Left ventricle myocardium inferior (tissue), 1 donor: Measurements from ENCODE around the gene NUP62. TPM values are rescaled to one million over a fixed set of nuclear protein-coding genes. Genes with fewer than 3 reads are reported as not detected.
"Not testable (repeated sequence)": the region's sequence is repeated elsewhere in the genome, so short reads cannot be mapped to it uniquely, and the experiment has no call there.

Source experiments
- DNase-seq: peaks from one replicate; pipeline ENCODE4 v3.0.0-alpha.2; 2020
- H3K27ac ChIP-seq: fragments of 200-600 bp; replicated peaks from 2 replicates; pipeline ENCODE4 v1.8.0; 2021
- H3K27me3 ChIP-seq: fragments of 200-600 bp; 2 replicates; pipeline ENCODE4 v1.8.0; 2021; ENCODE audit warnings: low read depth
- H3K36me3 ChIP-seq: fragments of 200-600 bp; 2 replicates; pipeline ENCODE4 v1.8.0; 2021
- H3K4me1 ChIP-seq: fragments of 200-600 bp; 2 replicates; pipeline ENCODE4 v1.8.0; 2021
- H3K4me3 ChIP-seq: fragments of 200-600 bp; 2 replicates; pipeline ENCODE4 v1.8.0; 2021; ENCODE audit warnings: mild to moderate bottlenecking, moderate library complexity
- H3K9me3 ChIP-seq: fragments of 200-600 bp; replicated peaks from 2 replicates; pipeline ENCODE4 v1.8.0; 2021
- intact Hi-C: fragments of 100-400 bp; cut with micrococcal nuclease; formaldehyde crosslinking; loops from one replicate; pipeline ENCODE4 v1.11.0; 2022
- total RNA-seq: library from RNA; stranded (reverse); fragmentation: NEBNext Ultra II Directional; extraction: Animal tissue kit (Norgen Biotek cat#: 25700); gene quantifications from one replicate; pipeline ENCODE4 v1.2.1, GENCODE V29; 2021
- TF ChIP-seq, protein P1 (sequence below): fragments of 200-600 bp; IDR thresholded peaks from 2 replicates; pipeline ENCODE4 v1.8.0; 2021; ENCODE audit warnings: antibody characterized with exemption, mild to moderate bottlenecking, borderline replicate concordance
- donor health status: DM: no; HTN: yes; CAD: no; lungs with severe emphysema.

NUP62 gene
- total RNA-seq, 1 donor from 2014 or later = 28.4 TPM

DNA sequence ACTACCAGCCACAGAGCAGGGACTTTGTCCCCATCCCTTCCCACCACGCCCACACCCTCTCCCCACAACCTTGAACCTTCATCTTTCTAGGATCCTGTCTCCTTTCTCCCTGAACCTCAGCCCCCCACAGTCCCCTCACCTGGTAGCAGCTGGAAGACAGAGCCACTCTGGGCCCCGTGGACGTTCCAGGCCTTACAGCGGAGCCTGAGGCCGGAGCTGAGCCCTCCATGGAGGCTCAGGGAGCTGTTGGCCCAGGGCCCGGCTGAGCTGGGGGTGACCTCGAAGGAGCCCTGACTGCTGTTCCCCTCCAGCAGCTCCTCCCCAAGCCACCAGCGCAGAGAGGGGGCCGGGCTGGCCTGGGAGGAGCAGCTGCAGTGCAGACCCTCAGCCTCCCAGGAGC lies 28.8 kb upstream of the NUP62 start:
- intact Hi-C loops = not testable (repeated sequence)

DNA sequence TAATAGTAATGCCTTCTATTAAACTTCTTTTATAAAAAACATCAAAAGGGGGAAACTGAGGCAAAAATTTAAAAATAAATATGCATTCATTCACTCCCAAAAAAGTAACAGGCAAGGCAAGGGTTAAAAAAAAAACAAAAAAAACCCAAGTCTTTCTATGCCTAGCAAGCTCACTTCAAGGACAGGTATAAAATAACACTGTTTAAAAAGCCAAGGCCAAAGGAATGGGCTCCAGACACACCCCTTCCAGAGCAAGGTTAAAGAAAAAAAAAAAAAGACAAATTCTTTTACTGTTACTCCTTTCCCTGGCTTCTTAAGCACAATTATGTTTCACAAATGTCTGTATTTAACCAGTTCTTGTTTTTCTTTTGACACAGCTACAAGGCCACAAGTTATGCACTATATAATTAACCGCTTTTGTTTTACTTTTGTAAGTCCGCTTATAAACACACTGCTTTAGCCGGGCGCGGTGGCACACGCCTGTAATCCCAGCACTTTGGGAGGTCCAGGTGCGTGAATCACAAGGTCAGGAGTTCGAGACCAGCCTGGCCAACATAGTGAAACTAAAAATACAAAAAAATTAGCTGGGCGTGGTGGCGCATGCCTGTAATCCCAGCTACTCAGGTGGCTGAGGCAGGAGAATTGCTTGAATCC lies 28.1 kb upstream of the NUP62 start:
- TF ChIP-seq, protein P1, sequence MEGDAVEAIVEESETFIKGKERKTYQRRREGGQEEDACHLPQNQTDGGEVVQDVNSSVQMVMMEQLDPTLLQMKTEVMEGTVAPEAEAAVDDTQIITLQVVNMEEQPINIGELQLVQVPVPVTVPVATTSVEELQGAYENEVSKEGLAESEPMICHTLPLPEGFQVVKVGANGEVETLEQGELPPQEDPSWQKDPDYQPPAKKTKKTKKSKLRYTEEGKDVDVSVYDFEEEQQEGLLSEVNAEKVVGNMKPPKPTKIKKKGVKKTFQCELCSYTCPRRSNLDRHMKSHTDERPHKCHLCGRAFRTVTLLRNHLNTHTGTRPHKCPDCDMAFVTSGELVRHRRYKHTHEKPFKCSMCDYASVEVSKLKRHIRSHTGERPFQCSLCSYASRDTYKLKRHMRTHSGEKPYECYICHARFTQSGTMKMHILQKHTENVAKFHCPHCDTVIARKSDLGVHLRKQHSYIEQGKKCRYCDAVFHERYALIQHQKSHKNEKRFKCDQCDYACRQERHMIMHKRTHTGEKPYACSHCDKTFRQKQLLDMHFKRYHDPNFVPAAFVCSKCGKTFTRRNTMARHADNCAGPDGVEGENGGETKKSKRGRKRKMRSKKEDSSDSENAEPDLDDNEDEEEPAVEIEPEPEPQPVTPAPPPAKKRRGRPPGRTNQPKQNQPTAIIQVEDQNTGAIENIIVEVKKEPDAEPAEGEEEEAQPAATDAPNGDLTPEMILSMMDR = no peak
- no peaks in the 10 kb centered on the region for H3K36me3 ChIP-seq
- intact Hi-C loops = no loop called here
- DNase-seq = no peak
- H3K4me1 ChIP-seq = peaks cover 29% of the 10 kb centered on the region
- no peak overlapping the region for H3K4me3 ChIP-seq
- H3K27ac ChIP-seq = no peak overlapping the region
- H3K27me3 ChIP-seq = peaks cover 15% of the 10 kb centered on the region
- H3K9me3 ChIP-seq = no peaks in the 10 kb centered on the region

More for the DNA sequence above, 28.8 kb upstream of the NUP62 start:
- not testable (repeated sequence) for H3K4me3 ChIP-seq, H3K36me3 ChIP-seq, H3K27ac ChIP-seq, H3K9me3 ChIP-seq, DNase-seq
- peaks cover 15% of the 10 kb centered on the region for H3K27me3 ChIP-seq
- H3K4me1 ChIP-seq = peaks cover 29% of the 10 kb centered on the region

DNA sequence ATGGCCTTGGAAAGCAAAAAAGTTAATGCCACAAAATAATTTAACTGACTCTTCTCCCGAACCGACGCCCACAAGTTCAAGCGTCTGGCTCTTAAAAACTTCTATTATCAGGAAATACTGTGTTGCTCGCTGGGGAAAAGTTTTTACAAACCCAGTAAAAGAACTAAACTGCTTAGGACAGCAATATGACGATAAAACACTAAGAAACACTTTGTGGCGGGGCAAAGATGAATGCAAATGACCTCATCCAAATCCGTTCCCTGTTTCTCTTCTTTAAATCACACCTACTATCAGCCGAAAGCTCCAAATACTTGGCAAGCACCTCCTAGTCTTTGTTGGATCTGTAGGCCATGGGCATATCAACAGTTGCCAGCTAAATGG lies 26.8 kb upstream of the NUP62 start:
- DNase-seq = no peak
- no peaks in the 10 kb centered on the region for H3K9me3 ChIP-seq
- TF ChIP-seq, protein P1 = no peak
- intact Hi-C loops = no loop called here
- H3K4me1 ChIP-seq = peaks cover 29% of the 10 kb centered on the region
- H3K4me3 ChIP-seq = no peak overlapping the region
- H3K27me3 ChIP-seq = peaks cover 23% of the 10 kb centered on the region
- H3K36me3 ChIP-seq = no peaks in the 10 kb centered on the region
- H3K27ac ChIP-seq = no peak overlapping the region

DNA sequence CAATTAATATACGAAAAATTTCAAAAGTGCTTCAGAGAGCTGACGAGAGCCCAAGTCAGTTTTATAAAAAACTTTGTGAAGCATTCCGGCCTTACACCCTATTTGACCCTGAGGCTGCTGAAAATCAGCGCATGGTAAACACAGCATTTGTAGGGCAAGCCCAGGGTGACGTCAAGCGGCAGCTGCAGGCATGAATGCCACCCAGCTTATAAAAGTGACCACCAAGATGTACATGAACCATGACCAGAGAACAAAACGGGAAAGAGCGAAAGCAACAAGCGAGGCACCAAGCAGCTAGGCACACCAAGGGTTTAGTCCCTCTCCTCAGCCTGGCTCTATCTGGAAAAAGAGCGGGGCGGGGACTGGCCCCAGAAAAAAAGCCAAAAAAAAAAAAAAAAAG lies 25.6 kb upstream of the NUP62 start:
- Histone ChIP-seq H3K27ac (no peak overlapping the region), H3K4me3 (no peak overlapping the region)

DNA sequence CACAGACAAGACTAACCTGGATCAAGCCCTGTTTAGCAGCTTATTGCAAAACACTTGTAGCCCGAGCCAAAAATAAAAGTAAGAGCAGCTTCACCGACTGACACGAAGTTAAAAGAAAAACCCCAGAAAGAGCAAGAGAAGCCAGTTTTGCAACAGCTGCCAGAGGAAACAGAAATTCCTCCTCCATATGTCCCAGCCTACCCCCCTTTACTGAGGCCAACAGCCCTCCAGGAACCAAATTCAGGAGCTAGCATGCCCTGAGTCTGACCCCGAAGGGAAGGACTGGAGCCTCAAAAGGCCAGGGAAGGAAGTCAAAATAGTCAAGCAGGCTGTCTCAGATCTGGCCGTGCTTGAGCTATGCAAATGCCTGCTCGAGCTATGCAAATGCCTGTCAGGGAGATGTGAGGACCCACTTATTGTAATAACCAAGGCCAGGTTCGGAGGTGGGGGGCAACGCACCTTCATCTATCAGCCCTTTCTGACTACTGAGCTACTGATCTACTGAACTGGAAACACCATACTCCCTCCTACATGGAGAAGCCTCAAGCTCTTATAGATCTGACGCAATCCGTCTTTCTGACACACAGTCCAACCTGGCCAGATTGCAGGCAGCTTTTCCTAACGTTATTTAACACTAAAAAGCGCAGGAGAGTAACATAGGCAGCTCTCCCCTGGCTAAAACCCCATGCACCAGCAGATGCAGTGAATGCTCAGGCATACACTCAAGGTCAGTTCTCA lies 25.0 kb upstream of the NUP62 start:
- Histone ChIP-seq H3K9me3 (no peaks in the 10 kb centered on the region), H3K4me3 (no peak overlapping the region), H3K36me3 (no peaks in the 10 kb centered on the region), H3K27ac (peak overlapping the region; percentile 23), H3K27me3 (peaks cover 39% of the 10 kb centered on the region), H3K4me1 (peaks cover 29% of the 10 kb centered on the region)
- TF ChIP-seq, protein P1 = no peak
- DNase-seq = no peak
- intact Hi-C loops = no loop called here

More for the DNA sequence above, 25.6 kb upstream of the NUP62 start:
- no peaks in the 10 kb centered on the region for H3K9me3 ChIP-seq
- no peak for DNase-seq
- no peaks in the 10 kb centered on the region for H3K36me3 ChIP-seq
- TF ChIP-seq, protein P1 = no peak
- peaks cover 29% of the 10 kb centered on the region for H3K4me1 ChIP-seq
- intact Hi-C loops = no loop called here
- peaks cover 32% of the 10 kb centered on the region for H3K27me3 ChIP-seq

DNA sequence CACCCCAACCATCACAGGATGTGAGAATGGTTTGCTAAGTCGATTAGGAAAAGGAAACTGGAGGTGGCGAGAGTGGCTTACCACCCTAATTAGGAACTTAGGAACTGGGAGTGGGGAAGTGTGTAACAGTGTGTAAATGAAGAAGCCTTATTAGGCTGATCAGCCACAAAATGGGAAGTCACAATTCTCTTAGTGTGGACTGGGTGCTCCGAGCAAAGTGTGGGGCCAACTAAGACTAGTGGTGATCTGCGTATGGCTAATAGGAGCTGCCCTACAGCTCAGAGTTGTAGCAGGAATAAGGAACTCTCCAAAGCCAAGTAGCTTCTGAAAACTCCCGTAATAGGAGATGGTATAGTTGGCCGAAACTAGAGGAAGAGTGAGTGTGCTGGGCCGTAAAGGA lies 24.1 kb upstream of the NUP62 start:
- intact Hi-C loops = no loop called here
- no peaks in the 10 kb centered on the region for H3K9me3 ChIP-seq
- peak overlapping the region; percentile 23 for H3K27ac ChIP-seq
- H3K4me3 ChIP-seq = no peak overlapping the region
- TF ChIP-seq, protein P1 = no peak
- H3K36me3 ChIP-seq = no peaks in the 10 kb centered on the region
- no peak for DNase-seq
- H3K27me3 ChIP-seq = peaks cover 39% of the 10 kb centered on the region
- H3K4me1 ChIP-seq = peaks cover 29% of the 10 kb centered on the region
